Activated B cell treated with CpG ODN at 0.5 μM for 24 hours (primary cell): ENCODE measurements around the gene DNAH9. TPM values are rescaled to one million over a fixed set of nuclear protein-coding genes. Genes with fewer than 3 reads are reported as not detected.

Experiments used
- ATAC-seq: fragments of 200-7000 bp; cut with Tn5 transposase; one replicate; pipeline ENCODE4 v1.10.0; 2021; ENCODE audit warnings: low read depth, mild to moderate bottlenecking, moderate library complexity
- CTCF ChIA-PET: fragments of 350-600 bp; sonication (Branson Sonifier 250); formaldehyde crosslinking; loops from one replicate; lab custom pipeline; 2021; ENCODE audit warnings: antibody characterized with exemption; lab: Charles Lee
- POLR2A ChIA-PET: fragments of 350-600 bp; sonication (Branson Sonifier 250); formaldehyde crosslinking; loops from one replicate; lab custom pipeline; 2021; ENCODE audit warnings: antibody characterized with exemption; lab: Charles Lee
- DNase-seq: peaks from one replicate; pipeline ENCODE4 v3.0.0; 2022
- H3K27ac Mint-ChIP-seq: one replicate; pipeline ENCODE4 v1.8.0; 2020; ENCODE audit warnings: mixed read lengths
- H3K27me3 Mint-ChIP-seq: one replicate; pipeline ENCODE4 v1.8.0; 2021; ENCODE audit warnings: mixed read lengths
- H3K36me3 Mint-ChIP-seq: one replicate; pipeline ENCODE4 v1.8.0; 2021; ENCODE audit warnings: low read depth, mixed read lengths
- H3K4me1 Mint-ChIP-seq: one replicate; pipeline ENCODE4 v1.8.0; 2021; ENCODE audit warnings: mixed read lengths
- H3K4me3 Mint-ChIP-seq: one replicate; pipeline ENCODE4 v1.8.0; 2020; ENCODE audit warnings: mild to moderate bottlenecking, mixed read lengths
- H3K9me3 Mint-ChIP-seq: one replicate; pipeline ENCODE4 v1.8.0; 2020; ENCODE audit warnings: mixed read lengths
- intact Hi-C: fragments of 100-400 bp; cut with micrococcal nuclease; formaldehyde crosslinking; loops from one replicate; pipeline ENCODE4 v1.15.1; 2024
- total RNA-seq: library from RNA; stranded (reverse); gene quantifications from 2 replicates; pipeline ENCODE4 v1.2.3, GENCODE V29; 2022
- TF ChIP-seq, protein P1 (sequence below): fragments of 200-600 bp; IDR thresholded peaks from one replicate; pipeline ENCODE4 v1.8.0; 2022; ENCODE audit warnings: antibody characterized with exemption, mild to moderate bottlenecking

DNAH9 gene
- total RNA-seq, 1 donor from 2014 or later, result not detected

GRCh38 chr17:11738151-11738550 lies 139.9 kb downstream of the DNAH9 start:
- H3K27ac Mint-ChIP-seq, result no peak overlapping the region
- intact Hi-C loops, result no loop called here
- ChIA-PET POLR2A (no interaction called here), CTCF (no interaction called here)
- no peaks in the 10 kb centered on the region for H3K27me3 Mint-ChIP-seq
- H3K36me3 Mint-ChIP-seq, result no peaks in the 10 kb centered on the region
- TF ChIP-seq, protein P1, sequence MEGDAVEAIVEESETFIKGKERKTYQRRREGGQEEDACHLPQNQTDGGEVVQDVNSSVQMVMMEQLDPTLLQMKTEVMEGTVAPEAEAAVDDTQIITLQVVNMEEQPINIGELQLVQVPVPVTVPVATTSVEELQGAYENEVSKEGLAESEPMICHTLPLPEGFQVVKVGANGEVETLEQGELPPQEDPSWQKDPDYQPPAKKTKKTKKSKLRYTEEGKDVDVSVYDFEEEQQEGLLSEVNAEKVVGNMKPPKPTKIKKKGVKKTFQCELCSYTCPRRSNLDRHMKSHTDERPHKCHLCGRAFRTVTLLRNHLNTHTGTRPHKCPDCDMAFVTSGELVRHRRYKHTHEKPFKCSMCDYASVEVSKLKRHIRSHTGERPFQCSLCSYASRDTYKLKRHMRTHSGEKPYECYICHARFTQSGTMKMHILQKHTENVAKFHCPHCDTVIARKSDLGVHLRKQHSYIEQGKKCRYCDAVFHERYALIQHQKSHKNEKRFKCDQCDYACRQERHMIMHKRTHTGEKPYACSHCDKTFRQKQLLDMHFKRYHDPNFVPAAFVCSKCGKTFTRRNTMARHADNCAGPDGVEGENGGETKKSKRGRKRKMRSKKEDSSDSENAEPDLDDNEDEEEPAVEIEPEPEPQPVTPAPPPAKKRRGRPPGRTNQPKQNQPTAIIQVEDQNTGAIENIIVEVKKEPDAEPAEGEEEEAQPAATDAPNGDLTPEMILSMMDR, result no peak
- no peak overlapping the region for H3K4me3 Mint-ChIP-seq
- no peak for DNase-seq
- H3K9me3 Mint-ChIP-seq, result no peaks in the 10 kb centered on the region
- H3K4me1 Mint-ChIP-seq, result no peaks in the 10 kb centered on the region
- ATAC-seq, result no peak

- intact Hi-C loops, result no loop called here
- H3K4me1 Mint-ChIP-seq, result no peaks in the 10 kb centered on the region
- CTCF ChIA-PET, result no interaction called here
- no peaks in the 10 kb centered on the region for H3K27me3 Mint-ChIP-seq
- H3K27ac Mint-ChIP-seq, result no peak overlapping the region
- no peak for ATAC-seq
- H3K36me3 Mint-ChIP-seq, result no peaks in the 10 kb centered on the region
- H3K4me3 Mint-ChIP-seq, result no peak overlapping the region
- H3K9me3 Mint-ChIP-seq, result no peaks in the 10 kb centered on the region
- TF ChIP-seq, protein P1, result no peak
- POLR2A ChIA-PET, result no interaction called here
- DNase-seq, result no peak
These were observed 141.1 kb downstream of the DNAH9 start for GRCh38 chr17:11739351-11739750.

- Mint-ChIP-seq H3K36me3 (no peaks in the 10 kb centered on the region), H3K4me3 (no peak overlapping the region), H3K27me3 (no peaks in the 10 kb centered on the region), H3K27ac (no peak overlapping the region), H3K9me3 (no peaks in the 10 kb centered on the region), H3K4me1 (no peaks in the 10 kb centered on the region)
- CTCF ChIA-PET, result no interaction called here
- intact Hi-C loops, result no loop called here
- POLR2A ChIA-PET, result no interaction called here
- no peak for DNase-seq
- ATAC-seq, result no peak
- TF ChIP-seq, protein P1, result no peak
These were observed 141.6 kb downstream of the DNAH9 start for GRCh38 chr17:11739848-11740247.

- intact Hi-C loops, result no loop called here
- POLR2A ChIA-PET, result no interaction called here
These were observed 144.6 kb downstream of the DNAH9 start for GRCh38 chr17:11742886-11743285.

GRCh38 chr17:11744696-11745095 lies 146.4 kb downstream of the DNAH9 start:
- Mint-ChIP-seq H3K9me3 (peaks cover 15% of the 10 kb centered on the region), H3K27ac (no peak overlapping the region), H3K4me1 (no peaks in the 10 kb centered on the region), H3K36me3 (no peaks in the 10 kb centered on the region), H3K27me3 (no peaks in the 10 kb centered on the region), H3K4me3 (no peak overlapping the region)
- DNase-seq (no peak), ATAC-seq (no peak)
- intact Hi-C loops, result no loop called here
- CTCF ChIA-PET, result no interaction called here
- POLR2A ChIA-PET, result no interaction called here
- TF ChIP-seq, protein P1, result no peak

More at GRCh38 chr17:11742886-11743285, 144.6 kb downstream of the DNAH9 start:
- no peaks in the 10 kb centered on the region for H3K36me3 Mint-ChIP-seq
- ATAC-seq (no peak), DNase-seq (no peak)
- no peaks in the 10 kb centered on the region for H3K27me3 Mint-ChIP-seq
- H3K4me3 Mint-ChIP-seq, result no peak overlapping the region
- H3K27ac Mint-ChIP-seq, result no peak overlapping the region
- TF ChIP-seq, protein P1, result no peak
- CTCF ChIA-PET, result no interaction called here
- H3K4me1 Mint-ChIP-seq, result no peaks in the 10 kb centered on the region
- peaks cover 15% of the 10 kb centered on the region for H3K9me3 Mint-ChIP-seq
